Neutrophil (primary cell): ENCODE measurements around the gene ENTPD1.
"Not testable (repeated sequence)": the region's sequence is repeated elsewhere in the genome, so short reads cannot be mapped to it uniquely, and the experiment has no call there.

Experiments used
- H3K27ac ChIP-seq: fragments of 200-600 bp; sonication (generic); 2 replicates; pipeline ENCODE4 v1.5.1; 2016; ENCODE audit warnings: mild to moderate bottlenecking, moderate library complexity
- H3K27me3 ChIP-seq: fragments of 200-600 bp; sonication (generic); 2 replicates; pipeline ENCODE4 v1.6.0; 2016; ENCODE audit warnings: mild to moderate bottlenecking
- H3K36me3 ChIP-seq: fragments of 200-600 bp; sonication (generic); 2 replicates; pipeline ENCODE4 v1.5.1; 2017
- H3K4me1 ChIP-seq, 2 experiments: fragments of 200-600 bp in 1 of 2; sonication (generic) in 1 of 2; 1 replicate in 1 of 2; 2 replicates in 1 of 2; pipeline versions ENCODE4 v1.5.1 to v1.6.1; 2013 to 2016; ENCODE audit warnings: low read depth in 1 of 2, low read length in 1 of 2, mild to moderate bottlenecking in 1 of 2, moderate library complexity in 1 of 2; ENCODE audit not compliant: control insufficient read depth in 1 of 2, insufficient read depth in 1 of 2
- H3K4me3 ChIP-seq, 2 experiments: fragments of 200-600 bp in 1 of 2; sonication (generic) in 1 of 2; 1 replicate in 1 of 2; 2 replicates in 1 of 2; pipeline ENCODE4 v1.5.1; 2013 to 2016; ENCODE audit warnings: low read depth in 1 of 2, low read length in 1 of 2, mild to moderate bottlenecking in 1 of 2, moderate library complexity in 1 of 2
- H3K9me3 ChIP-seq: fragments of 200-600 bp; sonication (generic); 2 replicates; pipeline ENCODE4 v1.5.1; 2016
- TF ChIP-seq, protein P1 (sequence below): fragments of 200-600 bp; sonication (generic); IDR thresholded peaks from 2 replicates; pipeline ENCODE4 v1.5.1; 2016; ENCODE audit warnings: antibody characterized with exemption

ENTPD1 gene

DNA sequence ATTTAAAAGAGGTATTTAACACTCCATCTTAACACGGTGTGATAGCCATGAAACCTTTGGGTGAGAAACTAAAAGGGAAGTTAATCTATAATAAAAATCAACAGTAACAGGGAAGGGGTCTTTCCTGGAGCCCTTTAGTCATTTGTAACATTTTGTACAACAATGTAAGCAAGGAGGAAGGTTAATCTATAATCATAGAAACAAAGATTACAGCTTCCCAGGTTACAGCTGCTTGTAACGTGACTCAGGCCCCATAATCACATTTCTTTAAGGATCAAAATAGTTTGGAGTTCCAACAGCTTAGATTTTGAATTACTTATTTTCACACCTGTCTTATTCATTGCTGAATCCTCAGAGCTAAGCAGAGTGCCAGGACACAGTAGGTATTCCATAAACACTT, 133.9 kb downstream of the ENTPD1 start:
- peaks cover 6% of the 10 kb centered on the region for H3K36me3 ChIP-seq
- no peaks in the 10 kb centered on the region for H3K9me3 ChIP-seq
- no peaks in the 10 kb centered on the region for H3K27me3 ChIP-seq
- no peak overlapping the region for H3K4me3 ChIP-seq
- TF ChIP-seq, protein P1, sequence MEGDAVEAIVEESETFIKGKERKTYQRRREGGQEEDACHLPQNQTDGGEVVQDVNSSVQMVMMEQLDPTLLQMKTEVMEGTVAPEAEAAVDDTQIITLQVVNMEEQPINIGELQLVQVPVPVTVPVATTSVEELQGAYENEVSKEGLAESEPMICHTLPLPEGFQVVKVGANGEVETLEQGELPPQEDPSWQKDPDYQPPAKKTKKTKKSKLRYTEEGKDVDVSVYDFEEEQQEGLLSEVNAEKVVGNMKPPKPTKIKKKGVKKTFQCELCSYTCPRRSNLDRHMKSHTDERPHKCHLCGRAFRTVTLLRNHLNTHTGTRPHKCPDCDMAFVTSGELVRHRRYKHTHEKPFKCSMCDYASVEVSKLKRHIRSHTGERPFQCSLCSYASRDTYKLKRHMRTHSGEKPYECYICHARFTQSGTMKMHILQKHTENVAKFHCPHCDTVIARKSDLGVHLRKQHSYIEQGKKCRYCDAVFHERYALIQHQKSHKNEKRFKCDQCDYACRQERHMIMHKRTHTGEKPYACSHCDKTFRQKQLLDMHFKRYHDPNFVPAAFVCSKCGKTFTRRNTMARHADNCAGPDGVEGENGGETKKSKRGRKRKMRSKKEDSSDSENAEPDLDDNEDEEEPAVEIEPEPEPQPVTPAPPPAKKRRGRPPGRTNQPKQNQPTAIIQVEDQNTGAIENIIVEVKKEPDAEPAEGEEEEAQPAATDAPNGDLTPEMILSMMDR: no peak
- H3K27ac ChIP-seq: no peak overlapping the region
- H3K4me1 ChIP-seq: no peaks in the 10 kb centered on the region

DNA sequence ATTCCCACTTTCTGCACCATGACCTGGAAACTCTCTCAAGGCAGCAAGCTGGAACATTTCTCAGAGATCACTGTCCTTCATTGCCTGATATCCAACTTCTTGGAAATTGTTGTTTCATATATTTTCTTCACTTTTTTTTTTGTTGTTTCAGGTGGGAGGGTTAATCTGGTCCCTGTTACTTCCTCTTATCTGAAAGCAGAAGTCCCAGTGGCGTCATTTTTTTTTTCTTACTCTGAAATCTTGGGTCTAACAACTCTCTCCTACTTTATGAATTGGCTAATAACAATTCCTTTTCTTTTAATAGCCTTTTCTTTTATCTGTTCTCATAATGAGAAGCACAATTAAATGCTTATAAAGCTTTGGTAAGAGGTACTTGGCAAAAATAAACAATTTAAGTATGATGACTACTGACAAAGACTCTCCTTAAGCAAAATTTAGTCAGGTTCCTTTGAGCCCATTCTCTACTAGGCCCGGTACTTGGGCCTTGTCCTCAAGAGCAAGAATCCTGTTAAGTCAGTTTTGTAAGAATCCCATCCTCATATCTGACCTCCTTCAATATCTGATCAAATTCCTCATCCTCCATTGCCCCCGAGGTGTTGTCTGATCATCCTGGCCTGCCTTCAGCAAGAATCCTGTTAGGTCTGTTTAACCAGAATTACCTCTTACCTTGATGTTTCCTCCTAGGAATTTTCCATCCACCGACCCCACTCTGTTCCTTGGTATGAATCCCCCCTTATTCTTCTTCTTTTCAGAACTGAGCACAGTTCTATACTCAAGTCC, 140.3 kb downstream of the ENTPD1 start:
- H3K4me1 ChIP-seq: peaks cover 3 to 9% of the 10 kb centered on the region in 2 experiments
- peak overlapping the region; percentile 35 for H3K27ac ChIP-seq
- H3K36me3 ChIP-seq: no peaks in the 10 kb centered on the region
- no peak overlapping the region for H3K4me3 ChIP-seq
- no peaks in the 10 kb centered on the region for H3K9me3 ChIP-seq
- TF ChIP-seq, protein P1: no peak
- no peaks in the 10 kb centered on the region for H3K27me3 ChIP-seq

DNA sequence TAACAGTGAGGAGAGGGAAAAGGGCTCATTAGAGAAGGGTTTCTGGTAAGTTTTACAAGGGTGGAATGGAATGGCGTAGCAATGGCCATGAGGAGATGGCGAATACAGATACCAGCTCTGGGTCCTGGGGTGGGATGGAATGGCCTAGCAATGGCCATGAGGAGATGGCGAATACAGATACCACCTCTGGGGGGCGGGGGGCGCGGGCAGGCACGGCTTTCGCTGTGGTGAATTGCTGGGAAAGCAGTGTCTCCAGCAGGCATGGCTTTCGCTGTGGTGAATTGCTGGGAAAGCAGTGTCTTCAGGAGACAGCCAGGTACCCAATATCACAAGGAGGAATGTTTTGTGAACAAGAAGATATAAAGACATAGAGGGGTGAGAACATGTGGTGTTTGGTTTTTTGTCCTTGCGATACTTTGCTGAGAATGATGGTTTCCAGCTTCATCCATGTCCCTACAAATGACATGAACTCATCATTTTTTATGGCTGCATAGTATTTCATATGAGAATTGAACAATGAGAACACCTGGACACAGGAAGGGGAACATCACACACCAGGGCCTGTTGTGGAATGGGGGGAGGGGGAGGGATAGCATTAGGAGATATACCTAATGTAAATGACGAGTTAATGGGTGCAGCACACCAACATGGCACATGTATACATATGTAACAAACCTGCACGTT, 150.1 kb downstream of the ENTPD1 start:
- not testable (repeated sequence) for H3K9me3 ChIP-seq, H3K36me3 ChIP-seq, H3K27ac ChIP-seq, H3K27me3 ChIP-seq, H3K4me3 ChIP-seq
- H3K4me1 ChIP-seq: peaks cover 10 to 16% of the 10 kb centered on the region in 2 experiments

DNA sequence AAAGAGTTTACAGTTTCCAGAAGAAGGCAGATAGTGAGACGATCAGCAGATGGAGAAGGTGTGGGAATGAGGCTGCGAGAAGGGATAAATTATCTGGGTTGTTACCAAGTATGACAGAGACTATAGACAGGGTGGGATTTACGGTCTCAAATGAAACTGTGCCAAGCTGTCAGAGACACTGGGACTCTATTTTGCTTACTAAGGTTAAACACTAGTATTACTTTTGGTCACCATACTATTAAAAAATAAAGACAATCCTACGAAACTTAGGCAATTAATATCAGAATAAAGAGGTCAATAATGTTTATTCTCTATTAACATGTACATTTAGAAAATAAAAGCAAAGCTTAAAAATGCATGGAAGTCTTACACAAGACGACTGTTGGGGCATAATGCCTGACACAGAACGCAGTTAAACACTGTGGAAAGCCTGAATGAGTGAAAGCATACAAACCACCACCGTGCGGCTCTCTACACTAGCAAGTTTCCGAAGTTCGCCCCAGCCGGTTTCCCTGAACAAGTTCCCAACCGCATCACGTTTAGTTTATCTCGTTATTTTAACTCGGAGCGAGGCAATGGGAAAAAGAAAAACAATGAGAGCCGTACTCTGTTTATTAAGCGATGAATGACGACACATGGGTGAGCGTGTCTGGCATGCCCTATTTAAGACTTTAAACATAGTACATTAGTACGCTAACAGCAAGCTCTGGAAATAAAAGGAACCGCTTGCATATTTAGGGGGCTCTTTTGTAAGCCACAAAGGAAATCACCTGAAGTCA, 150.9 kb downstream of the ENTPD1 start:
- H3K27ac ChIP-seq: no peak overlapping the region
- TF ChIP-seq, protein P1: no peak
- peaks cover 5% of the 10 kb centered on the region for H3K27me3 ChIP-seq
- no peaks in the 10 kb centered on the region for H3K36me3 ChIP-seq
- peaks cover 10 to 16% of the 10 kb centered on the region in 2 experiments for H3K4me1 ChIP-seq
- no peaks in the 10 kb centered on the region for H3K9me3 ChIP-seq
- H3K4me3 ChIP-seq: peak overlapping the region; percentile 65 to 74

DNA sequence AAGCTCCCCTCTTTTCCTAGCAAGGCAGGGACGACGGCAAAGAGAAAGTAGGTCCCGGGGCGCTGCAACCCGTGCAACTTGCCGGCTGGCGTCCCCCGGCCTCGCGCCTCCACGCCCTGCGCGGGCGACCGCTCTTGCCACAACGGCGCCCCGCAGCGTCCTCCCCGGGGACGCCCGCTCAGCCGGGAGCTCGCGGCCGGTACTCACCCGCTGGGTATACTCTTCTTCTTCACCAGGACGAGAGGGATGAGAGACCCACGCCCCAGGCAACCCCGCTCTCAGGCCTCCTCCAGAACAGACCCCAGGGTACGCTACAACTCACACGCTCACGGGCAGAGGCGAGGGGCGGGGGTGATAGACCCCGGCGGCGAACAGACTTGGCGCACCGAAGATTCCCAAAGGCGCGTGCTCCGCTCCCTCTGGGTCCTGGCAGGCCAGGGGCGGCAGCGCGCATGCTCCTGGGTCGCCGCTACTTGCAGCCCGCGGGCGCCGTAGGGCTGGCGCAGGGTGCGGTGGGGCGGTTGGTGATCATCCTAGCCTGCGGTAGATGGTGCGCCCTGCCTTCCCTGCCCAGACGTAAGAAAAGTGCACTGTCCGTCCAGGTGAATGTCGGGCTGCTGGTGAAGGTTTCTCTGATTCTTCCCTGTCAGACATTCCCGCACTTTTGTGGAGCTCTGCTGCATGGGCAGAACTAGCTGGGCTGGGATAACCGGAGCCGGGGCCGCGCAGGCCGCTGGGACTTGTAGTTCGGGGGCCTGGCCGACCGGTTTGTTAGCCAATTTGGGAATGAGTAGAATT, 151.7 kb downstream of the ENTPD1 start, which contains the start of gene CC2D2B:
CC2D2B (plus strand) TSS at position 520 of the 798 bp plus-strand sequence. CDS start 3,349 bp downstream, outside the sequence.
- peaks cover 5% of the 10 kb centered on the region for H3K27me3 ChIP-seq
- no peaks in the 10 kb centered on the region for H3K9me3 ChIP-seq
- H3K4me1 ChIP-seq: peaks cover 10 to 16% of the 10 kb centered on the region in 2 experiments
- peak within 1 kb of the TSS; percentile 65 to 74 for H3K4me3 ChIP-seq
- TF ChIP-seq, protein P1: no peak
- no peaks in the 10 kb centered on the region for H3K36me3 ChIP-seq
- H3K27ac ChIP-seq: peak within 1 kb of the TSS; percentile 2
